GM19025 (cell line): ENCODE data around the gene MMP28.

Source experiments
- ATAC-seq: cut with Tn5 transposase; IDR thresholded peaks from one replicate; pipeline ENCODE4 v1.9.1; 2021; ENCODE audit warnings: mild to moderate bottlenecking, low read depth, moderate library complexity; ENCODE audit not compliant: unreplicated experiment

The MMP28 gene

DNA sequence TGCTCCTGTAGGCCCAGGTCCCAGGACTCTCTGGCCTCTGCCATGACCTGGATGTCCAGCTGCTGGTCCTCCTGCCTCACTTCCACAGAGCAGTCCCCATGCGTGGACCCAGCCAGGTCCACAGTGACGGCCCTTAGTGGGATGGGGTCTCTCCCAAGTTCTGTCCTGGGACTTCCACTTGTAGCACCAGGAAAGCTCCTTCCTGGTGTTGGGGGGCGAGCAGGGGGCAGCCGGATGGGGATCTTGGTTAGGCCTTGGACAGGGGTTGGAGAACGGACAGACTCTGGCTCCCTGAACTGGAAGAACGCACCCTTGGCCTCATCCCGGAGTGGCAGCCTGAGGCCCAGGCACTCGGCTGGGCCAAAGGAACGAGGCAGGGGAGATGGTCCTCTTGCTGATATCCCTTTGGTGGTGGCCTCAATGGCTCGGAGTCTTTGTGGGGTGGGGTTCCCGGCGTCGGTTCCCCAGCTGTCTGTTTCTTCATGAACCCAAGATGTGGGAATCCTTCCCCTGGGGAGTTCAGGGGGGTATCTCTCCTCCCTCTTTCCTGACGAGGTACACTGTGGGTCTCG is 49.6 kb downstream of the MMP28 start:
- ATAC-seq, result no peak

DNA sequence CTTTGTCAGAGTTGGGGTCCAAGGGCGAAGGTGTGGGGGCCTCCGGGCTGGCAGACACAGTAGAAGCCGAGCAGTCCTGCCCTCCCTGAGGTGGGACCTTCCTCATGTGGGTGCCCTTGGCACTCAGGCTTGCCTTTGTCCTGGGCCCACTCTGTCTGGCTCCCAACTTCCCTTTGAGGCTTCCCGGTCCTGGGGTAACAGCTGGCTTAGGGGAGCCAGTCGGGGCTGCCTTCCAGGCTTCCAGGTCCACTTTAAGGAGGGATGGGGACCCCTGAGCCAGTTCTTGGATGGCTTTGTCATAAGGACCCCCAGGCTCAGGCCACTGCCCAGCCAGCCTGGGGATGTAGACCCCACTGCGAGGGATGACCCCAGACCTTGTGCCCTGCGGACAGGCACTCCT is 50.2 kb downstream of the MMP28 start:
- no peak for ATAC-seq

DNA sequence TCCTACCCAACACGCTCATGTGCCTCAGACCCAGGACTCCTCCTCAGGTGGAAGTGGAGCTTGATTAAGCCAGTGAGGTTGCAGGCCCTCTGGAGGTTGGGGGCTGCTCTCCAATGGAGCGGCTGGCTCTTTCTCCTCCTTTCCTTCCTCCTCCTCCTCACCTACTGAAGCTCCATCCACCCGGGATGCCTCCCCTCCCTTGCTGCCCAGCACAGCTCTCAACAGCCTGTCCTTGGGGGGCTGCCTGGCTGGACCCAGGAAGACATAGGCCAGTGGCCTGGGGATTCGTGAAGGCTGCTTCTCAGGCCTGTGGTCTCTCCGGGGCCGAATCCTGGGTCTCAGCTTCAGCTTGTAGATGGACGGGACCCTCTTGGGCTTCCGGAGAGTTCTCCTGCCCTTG is 50.6 kb downstream of the MMP28 start:
- ATAC-seq, result no peak

DNA sequence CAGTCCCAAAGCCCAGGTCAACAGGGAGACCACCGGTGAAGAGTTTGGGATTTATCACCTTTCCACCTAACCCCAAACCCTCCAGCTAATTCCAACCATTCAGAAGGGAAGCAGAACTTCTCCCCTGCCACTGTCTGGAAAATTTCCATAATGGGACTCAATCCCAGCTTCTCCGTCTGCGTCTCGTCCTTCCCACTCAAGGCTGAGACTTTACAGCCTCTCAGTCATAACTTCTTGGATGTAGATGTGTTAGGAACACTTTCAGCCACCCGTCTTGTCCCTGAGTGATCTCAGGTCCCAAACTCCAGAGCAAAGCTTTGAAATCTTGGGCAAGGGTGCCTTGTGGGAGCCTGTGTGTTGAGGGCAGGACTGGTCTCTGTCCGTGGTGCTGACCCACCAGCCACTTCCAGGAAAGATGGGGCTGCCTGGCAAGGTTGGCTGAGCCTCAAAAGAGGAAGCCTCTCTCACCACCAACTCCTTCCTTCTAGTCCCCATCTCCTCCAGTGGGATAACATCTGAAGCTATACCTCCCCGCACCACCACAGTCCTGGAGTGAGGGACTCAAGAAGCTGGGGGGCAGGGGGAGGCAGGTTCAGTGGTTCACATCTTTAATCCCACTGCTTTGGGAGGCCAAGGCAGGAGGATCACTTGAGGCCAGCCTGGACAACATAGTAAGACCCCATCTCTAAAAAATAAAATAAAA is 51.7 kb downstream of the MMP28 start:
- no peak for ATAC-seq

DNA sequence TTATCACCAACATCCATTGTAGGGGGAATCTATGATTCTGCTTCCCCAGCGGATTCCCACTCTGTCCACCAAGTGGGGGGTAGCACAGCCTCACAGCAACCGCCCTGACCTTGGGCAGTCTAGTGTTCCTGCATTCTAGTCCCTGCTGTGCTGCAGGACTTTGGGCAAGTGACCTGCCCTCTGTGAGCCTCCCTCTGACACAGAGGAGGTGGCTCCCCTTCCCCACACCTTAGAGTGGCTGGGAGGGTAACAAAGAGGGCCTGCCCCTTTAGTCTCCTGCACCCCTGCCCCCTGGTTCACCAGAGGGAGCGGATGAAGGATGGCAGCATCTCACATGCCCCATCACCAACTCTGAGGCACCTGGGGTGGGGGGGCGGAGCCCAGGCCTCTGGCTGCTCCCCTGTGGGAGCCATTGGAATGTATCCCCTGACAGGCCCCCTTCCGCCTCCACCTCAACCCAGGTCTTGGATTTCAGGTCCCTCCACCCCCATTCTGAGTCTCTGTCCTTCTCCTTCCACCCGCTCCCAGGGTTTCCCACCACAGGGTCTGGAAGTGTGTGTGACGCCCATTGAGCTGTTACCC is 52.5 kb downstream of the MMP28 start:
- ATAC-seq, result no peak

DNA sequence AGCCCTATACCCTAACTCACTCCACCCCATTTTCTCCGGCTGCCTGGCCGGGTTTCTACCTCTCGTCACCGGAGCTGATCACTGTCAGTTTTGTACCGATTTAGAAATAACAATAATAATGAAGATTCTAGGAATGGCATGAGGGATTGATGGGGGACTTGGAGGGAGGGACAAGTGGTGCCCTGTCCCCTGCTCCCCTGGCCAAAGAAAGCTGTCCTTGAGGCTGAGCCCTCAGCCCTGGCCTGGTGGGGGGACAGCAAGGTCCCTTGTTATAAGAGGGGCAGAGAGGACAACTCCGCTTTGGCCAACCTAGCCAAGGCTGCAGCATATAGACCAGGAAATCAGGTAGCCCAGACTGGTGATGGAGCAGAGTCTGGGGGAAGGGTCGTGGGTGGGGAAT is 52.9 kb downstream of the MMP28 start:
- ATAC-seq, result no peak

DNA sequence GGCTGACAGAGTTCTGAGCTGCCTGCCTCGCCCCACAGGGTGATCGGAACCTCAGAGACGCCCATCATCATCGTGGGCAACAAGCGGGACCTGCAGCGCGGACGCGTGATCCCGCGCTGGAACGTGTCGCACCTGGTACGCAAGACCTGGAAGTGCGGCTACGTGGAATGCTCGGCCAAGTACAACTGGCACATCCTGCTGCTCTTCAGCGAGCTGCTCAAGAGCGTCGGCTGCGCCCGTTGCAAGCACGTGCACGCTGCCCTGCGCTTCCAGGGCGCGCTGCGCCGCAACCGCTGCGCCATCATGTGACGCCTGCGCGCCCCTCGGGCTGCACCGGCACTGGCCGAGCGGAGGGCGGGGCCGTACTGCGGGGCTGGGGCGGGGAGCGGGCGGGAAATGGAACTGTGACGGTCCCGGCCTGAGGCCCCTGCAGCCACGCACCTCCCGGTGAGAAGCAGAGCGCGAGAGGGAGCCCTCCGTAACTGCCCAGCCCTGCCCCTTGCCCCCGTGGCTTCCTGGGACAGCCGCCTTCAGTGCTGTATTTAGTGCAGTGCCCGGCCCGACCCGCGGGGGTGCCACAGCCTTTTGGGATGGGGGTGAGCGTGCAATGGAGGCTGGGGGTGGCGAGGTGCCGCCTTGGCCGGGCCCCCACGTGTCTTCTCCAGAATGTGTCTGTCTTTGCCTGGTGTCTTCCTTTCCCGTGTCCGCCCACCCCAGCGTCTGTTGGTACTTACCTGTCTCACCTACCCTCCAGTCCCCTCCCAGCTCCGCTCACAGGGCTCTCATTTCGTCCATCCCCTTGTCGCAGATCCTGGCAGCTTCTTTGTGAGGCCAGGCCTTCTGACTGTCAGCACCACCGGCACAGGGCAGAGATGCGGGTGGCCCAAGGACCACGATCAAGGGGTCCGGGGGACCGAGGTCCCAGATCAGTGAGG is 54.2 kb downstream of the MMP28 start:
- ATAC-seq, result no peak

DNA sequence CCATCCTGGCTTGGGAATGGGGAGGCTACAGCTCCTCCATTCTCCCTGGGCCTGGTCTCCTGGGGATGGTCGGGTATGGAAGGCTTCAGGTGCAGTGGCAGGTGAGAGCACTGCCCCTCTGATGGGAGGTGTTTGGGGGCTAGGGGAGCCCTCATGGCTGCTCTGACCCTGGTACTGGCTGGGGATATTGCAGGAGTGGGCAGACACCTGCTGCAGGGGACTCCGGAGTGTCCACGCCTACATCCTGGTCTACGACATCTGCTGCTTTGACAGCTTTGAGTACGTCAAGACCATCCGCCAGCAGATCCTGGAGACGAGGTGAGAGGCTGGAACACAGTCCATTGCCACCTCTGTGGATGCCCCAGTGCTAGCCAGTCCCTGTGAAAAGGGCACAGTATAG is 55.2 kb downstream of the MMP28 start:
- ATAC-seq, result no peak

DNA sequence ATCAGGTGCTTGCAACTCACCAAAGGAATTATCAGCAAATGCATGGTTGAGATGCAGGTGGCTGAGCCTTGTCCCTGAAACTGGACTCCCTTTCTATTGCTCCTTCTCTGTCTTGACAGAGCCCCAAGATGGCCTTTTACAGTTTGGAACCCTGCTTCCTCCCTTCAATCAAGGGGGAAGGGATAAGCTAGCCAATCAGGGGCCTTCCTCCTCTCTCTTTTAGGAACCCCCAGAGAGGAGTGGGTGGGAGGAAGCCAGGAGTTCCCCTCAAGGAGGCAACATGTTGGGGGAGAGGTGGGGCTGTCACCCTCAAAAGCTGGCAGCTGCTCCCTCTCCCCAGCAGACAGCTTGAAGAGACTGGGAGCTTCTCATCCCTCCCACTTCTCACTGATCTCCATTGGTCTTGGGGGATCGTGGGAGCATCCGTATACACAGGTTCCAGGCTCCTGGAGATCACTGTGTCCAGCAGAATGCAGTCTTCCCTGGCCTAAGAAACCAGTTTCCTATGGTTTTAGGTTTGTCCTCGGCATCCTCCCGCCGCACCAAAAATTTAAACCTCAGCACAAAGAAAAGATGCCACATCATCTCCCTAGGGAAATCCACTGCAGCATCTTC is 56.8 kb downstream of the MMP28 start:
- no peak for ATAC-seq

DNA sequence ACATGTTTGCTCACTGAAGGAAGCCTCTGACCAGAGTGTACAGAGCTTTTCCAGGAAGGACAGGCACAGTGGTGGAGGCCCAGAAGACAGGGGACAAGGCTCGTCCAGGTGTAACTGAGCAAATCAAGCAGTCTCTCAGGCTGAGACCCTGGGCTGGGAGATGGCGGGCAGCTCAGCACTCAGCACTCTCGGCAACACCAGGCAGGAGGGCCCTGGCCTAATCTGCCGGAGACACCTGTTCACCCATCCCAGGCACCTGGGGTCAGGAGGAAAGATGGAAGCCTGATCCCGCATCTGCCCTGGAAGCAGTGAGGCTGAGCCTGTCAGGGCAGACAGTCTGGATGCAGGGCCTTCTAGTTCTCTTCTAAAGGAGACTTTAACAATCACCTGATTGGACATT is 59.2 kb downstream of the MMP28 start:
- ATAC-seq, result no peak

DNA sequence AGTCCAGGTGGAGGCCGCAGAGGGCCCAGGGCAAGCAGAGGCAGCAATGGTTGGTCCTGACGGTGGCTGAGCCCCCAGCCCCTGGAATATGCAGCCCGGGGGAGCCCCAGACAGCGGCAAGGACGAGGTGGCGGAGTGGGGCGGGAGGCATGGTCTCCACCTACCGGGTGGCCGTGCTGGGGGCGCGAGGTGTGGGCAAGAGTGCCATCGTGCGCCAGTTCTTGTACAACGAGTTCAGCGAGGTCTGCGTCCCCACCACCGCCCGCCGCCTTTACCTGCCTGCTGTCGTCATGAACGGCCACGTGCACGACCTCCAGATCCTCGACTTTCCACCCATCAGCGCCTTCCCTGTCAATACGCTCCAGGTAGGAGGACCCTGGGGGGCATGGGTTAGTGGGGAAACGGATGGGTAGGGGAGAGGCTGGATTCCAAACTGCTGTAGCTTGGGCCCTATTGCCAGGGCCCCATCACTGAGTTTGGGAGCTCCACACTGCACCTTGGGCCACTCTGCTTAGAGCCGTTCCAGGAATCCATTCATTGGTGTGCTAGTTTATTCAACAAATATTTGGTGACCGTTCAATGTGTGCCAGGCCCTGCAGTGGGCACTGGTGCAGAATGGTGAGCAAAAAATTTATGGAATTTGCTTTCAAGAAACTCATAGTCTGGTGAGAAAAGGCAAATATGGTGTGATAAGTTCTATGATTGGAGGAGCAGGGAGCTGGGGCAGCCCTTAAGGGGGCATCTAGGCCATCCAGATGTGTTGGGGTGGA is 60.2 kb downstream of the MMP28 start:
- ATAC-seq, result no peak

DNA sequence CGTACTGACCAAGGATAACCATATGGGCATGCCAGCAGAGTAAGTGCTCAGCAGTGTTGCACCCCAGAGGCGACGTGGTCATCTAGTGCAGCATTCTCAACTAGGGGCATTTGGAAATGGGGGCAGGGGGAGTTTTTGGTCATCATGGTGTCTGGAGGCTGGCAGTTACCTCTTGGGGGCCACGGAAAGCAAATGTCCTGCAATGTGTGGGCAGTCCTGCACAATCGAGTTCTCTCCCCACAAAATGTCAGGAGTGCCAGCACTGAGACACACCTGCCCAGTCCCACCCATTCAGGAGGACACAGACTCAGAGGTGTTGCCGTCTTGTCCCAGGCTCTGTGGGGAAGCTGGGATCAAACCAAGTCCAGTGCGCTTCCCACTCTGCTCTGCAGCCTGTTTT is 61.0 kb downstream of the MMP28 start:
- no peak for ATAC-seq

DNA sequence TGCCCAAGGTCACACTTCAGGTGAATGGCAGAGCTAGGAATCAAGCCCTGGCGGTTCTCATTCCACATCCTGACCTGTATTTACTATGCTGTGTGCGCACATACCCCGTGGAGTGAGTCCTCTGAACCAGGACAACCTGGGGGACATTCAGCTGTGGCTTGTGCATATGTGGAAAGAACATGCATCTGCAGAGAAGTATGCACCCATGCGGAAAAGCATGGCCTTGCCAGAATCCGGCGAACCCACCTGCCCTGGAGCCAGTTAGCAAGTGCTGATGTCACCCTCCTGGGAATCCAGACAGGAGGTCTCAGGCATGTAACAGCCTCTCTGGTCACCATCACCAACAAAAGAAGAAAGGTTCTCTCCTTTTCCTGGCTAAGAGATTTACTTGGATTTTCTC is 62.1 kb downstream of the MMP28 start:
- ATAC-seq, result no peak

DNA sequence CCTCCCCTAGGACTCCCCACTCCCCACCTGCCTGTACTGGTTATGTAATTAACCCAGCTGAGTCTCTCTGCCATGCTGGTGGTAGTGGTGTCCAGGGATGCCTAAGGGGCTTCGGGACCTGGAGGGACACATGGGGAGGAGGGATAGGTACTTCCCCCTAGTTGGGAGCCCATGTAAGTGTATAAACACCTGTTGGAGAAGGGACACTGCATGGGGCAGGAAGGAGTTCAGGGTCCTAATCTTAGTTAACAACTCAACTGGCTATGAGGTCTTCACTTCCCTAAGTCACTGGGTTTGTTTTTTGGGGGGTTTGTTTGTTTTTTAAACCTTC is 62.7 kb downstream of the MMP28 start:
- no peak for ATAC-seq

DNA sequence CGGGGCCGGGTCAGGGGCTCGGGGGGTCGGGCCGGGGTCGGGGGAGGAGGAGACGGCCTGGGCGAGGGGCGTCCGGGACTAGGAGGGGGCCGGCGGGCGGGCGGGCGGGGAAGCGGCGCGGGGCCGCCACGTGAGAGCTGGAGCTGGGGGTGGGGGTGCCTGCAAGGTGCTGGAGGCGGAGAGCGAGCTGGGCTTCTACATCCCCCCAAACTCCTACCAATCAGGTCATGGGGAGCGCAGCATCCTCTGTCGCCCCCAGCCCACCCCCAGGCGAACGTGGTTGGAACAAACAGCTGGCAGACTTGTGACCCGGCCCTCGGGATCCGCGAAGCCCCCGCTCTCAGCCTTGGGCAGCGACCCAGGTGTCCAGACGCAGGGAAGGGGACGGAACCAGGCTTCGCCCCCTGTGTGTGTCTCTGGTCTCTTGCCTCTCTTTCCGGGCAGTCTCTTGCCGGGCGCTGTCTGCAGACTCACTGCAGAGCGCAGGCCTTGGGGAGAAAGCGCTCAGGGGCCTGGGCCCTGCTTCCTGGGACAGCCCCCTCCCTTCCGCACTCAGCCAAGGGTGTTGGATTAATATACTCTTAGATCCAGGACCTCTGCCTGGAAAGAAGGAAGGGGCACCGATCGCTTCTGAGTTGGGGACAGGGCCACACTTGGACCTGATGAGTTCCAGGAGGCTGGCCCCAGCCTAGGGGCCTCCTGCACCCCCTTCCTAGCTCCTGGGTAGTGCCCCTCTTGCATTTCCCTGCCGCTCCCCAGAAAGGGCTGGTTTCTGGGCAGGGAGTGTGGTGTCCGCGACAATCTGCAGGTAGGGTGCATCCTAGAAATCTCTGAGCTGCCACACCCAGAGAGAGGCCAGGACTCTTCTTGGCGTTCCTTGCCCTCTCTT is 63.3 kb downstream of the MMP28 start:
- ATAC-seq, result no peak

DNA sequence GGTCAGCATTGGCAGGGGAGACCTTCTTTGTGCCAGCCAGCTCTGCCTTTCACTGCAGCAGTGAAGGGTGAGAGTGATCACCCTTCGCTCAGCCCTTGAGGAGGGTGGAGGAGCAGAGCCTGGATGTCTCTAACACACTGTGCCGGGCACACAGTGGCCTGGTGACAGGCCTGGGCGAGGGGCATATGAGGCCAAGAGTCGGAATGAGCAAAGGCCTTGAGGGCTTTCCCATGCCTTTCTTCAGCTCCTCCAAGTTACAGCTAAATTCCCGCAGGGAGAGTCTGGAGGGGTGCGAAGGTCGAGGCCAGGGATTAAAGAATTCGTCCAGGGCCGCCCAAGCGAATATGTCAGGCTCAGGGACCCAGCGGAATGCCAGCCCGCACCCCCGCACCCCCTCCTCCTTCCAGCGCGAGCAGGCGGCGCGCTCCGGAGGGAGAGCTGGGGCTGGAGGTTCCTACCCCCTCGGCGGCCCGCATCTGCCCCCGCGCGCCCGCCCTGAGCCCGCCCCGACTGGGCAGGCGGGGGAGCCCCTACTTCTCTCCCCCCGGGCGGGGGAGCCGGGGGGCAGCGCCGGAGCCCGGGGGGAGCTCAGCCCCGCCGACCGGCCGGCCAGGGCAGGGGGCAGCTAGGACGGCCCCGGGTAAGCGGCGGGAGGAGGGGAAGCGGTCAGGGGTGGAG is 64.1 kb downstream of the MMP28 start, which contains the start of gene RASL10B:
Gene RASL10B, plus strand, starts transcription at position 401 of the 678 bp plus-strand sequence. CDS start 3,546 bp downstream, outside the sequence.
- ATAC-seq, result no peak

DNA sequence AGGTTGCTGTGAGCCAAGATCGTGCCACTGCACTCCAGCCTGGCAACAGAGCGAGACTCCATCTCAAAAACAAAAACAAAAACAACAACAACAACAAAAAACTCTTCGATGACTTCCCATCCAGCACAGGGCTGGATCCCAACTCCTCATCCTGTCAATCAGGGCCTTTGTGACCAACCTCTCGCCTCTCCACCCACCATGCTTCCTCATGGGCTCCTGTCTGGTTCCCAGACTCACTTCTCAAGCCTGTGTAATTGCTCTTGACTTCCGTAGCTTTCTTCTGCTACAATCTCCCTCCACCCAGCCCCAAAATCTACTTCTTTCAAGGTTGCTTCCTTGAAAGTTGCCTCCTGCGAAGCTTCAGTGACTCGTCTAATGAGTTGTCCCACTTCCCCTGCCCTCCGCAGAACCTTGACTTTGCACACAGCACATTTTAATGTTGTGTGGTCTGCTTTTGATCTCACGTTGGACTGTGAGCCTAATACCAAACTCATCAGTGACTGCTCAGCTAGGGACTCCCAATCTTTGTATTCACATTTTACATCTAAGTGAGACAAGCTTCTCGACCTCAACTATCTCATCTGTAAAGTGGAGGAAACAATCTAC is 64.9 kb downstream of the MMP28 start:
- no peak for ATAC-seq

DNA sequence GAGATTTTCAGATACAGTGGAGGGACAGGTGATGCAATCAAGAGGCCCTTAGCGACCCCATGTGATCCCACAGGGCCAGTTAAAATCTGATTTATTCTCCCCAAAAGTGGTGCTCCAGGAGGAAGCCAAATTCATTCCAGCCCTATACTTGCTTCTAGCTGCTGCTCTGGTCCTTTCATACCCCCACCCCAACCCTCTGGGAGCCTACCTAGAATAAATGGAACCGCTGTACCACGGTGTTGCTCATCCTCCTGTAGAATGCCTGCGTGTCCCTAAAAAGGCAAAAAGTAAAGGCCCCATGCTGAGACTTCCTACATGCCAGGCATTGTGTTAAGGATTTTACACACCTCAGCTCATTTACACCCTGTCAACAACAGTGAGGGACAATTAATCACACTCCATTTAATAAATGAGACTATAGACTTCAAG is 66.0 kb downstream of the MMP28 start:
- no peak for ATAC-seq
